8988T (cell line): ENCODE data around the gene RBMS1.

Experiments used
- DNase-seq: peaks from one replicate; pipeline ENCODE4 v3.0.0; 2011

The RBMS1 gene

GRCh38 chr2:160245614-160246155 lies 247.9 kb downstream of the RBMS1 start:
- no peak for DNase-seq

GRCh38 chr2:160242893-160243564 lies 250.6 kb downstream of the RBMS1 start:
- no peak for DNase-seq

GRCh38 chr2:160241251-160242137 lies 252.1 kb downstream of the RBMS1 start:
- no peak for DNase-seq

GRCh38 chr2:160239436-160239835 lies 254.2 kb downstream of the RBMS1 start:
- DNase-seq, result no peak

- no peak for DNase-seq
Measured at GRCh38 chr2:160238392-160238791, 255.2 kb downstream of the RBMS1 start.

- no peak for DNase-seq
Measured at GRCh38 chr2:160232905-160233475, 260.6 kb downstream of the RBMS1 start.

GRCh38 chr2:160229591-160229990 lies 264.0 kb downstream of the RBMS1 start:
- no peak for DNase-seq

- DNase-seq, result no peak
Measured at GRCh38 chr2:160228141-160228917, 265.3 kb downstream of the RBMS1 start.

GRCh38 chr2:160227293-160227915 lies 266.2 kb downstream of the RBMS1 start:
- no peak for DNase-seq

- DNase-seq, result no peak
Measured at GRCh38 chr2:160226367-160226766, 267.2 kb downstream of the RBMS1 start.

- no peak for DNase-seq
Measured at GRCh38 chr2:160225722-160226121, 267.9 kb downstream of the RBMS1 start.

- DNase-seq, result no peak
Measured at GRCh38 chr2:160224507-160224906, 269.1 kb downstream of the RBMS1 start.

- peak; percentile 41 for DNase-seq
Measured at GRCh38 chr2:160224060-160224459, 269.5 kb downstream of the RBMS1 start.

- no peak for DNase-seq
Measured at GRCh38 chr2:160223560-160223959, 270.0 kb downstream of the RBMS1 start.

- no peak for DNase-seq
Measured at GRCh38 chr2:160222546-160223283, 270.9 kb downstream of the RBMS1 start.
